LHCN-M2 (cell line): Measurements from ENCODE around the gene PCSK6. TPM values are rescaled to one million over a fixed set of nuclear protein-coding genes. Genes with fewer than 3 reads are reported as not detected.
A peak's percentile ranks its signal among the peaks of the same experiment; 100 is the strongest.

Experiments
- DNase-seq: peaks from one replicate; pipeline ENCODE4 v3.0.0-alpha.2; 2012; ENCODE audit warnings: low read depth
- total RNA-seq: library from RNA; depleted of rRNA; stranded (reverse); fragments of >200 nt; gene quantifications from 2 replicates; pipeline ENCODE4 v1.2.3, GENCODE V29; 2014

PCSK6 gene
- total RNA-seq, 1 experiment from 2014 or later, result 0.52 TPM

GRCh38 chr15:101328001-101328400 lies 161.5 kb downstream of the PCSK6 start:
- no peak for DNase-seq

- DNase-seq, result no peak
Measured at GRCh38 chr15:101327147-101327740, 162.3 kb downstream of the PCSK6 start.

GRCh38 chr15:101326462-101327146 lies 162.9 kb downstream of the PCSK6 start:
- peak; percentile 31 for DNase-seq

- no peak for DNase-seq
Measured at GRCh38 chr15:101326026-101326315, 163.5 kb downstream of the PCSK6 start.

GRCh38 chr15:101325263-101326025 lies 164.1 kb downstream of the PCSK6 start:
- no peak for DNase-seq

- DNase-seq, result no peak
Measured at GRCh38 chr15:101324524-101325177, 164.9 kb downstream of the PCSK6 start.

GRCh38 chr15:101323793-101324523 lies 165.5 kb downstream of the PCSK6 start:
- no peak for DNase-seq

GRCh38 chr15:101322854-101323477 lies 166.5 kb downstream of the PCSK6 start:
- DNase-seq, result no peak

- no peak for DNase-seq
Measured at GRCh38 chr15:101322016-101322695, 167.4 kb downstream of the PCSK6 start.

GRCh38 chr15:101320501-101321052 lies 168.9 kb downstream of the PCSK6 start:
- peak; percentile 20 for DNase-seq

- no peak for DNase-seq
Measured at GRCh38 chr15:101318839-101319238, 170.7 kb downstream of the PCSK6 start.

- no peak for DNase-seq
Measured at GRCh38 chr15:101318147-101318819, 171.2 kb downstream of the PCSK6 start.

- no peak for DNase-seq
Measured at GRCh38 chr15:101317336-101317872, 172.1 kb downstream of the PCSK6 start.

- no peak for DNase-seq
Measured at GRCh38 chr15:101316529-101316928, 173.0 kb downstream of the PCSK6 start.

GRCh38 chr15:101315736-101316135 lies 173.8 kb downstream of the PCSK6 start:
- no peak for DNase-seq

GRCh38 chr15:101314336-101315125 lies 175.0 kb downstream of the PCSK6 start:
- DNase-seq, result no peak

- DNase-seq, result no peak
Measured at GRCh38 chr15:101313041-101313761, 176.3 kb downstream of the PCSK6 start.

- no peak for DNase-seq
Measured at GRCh38 chr15:101310508-101310907, 179.0 kb downstream of the PCSK6 start.
